Adrenal gland (tissue), 12 donors: ENCODE results near the gene SMIM29. TPM values are rescaled to one million over a fixed set of nuclear protein-coding genes. Genes with fewer than 3 reads are reported as not detected.

Experiments used
- DNase-seq, 7 donors: peaks; one replicate each; pipeline ENCODE4 v3.0.0-alpha.2; 2019 to 2020
- H3K27ac ChIP-seq, 5 donors: fragments of 200-600 bp; sonication (generic) in 4 of 5; 1 replicate in 3 of 5; 2 replicates in 2 of 5; pipeline versions ENCODE4 v1.5.1 to v1.8.0; 2016 to 2020; ENCODE audit warnings: mild to moderate bottlenecking in 1 of 5
- H3K27me3 ChIP-seq: fragments of 200-600 bp; 2 replicates; pipeline ENCODE4 v1.8.0; 2021
- H3K36me3 ChIP-seq, 2 donors: fragments of 200-600 bp; replicated peaks in 1 of 2; 1 replicate in 1 of 2; 2 replicates in 1 of 2; pipeline versions ENCODE4 v1.5.1 to v1.8.0; 2018 to 2022
- H3K4me1 ChIP-seq, 2 donors: fragments of 200-600 bp; replicated peaks in 1 of 2; 1 replicate in 1 of 2; 2 replicates in 1 of 2; pipeline versions ENCODE4 v1.5.1 to v1.8.0; 2018 to 2021
- H3K4me3 ChIP-seq, 4 donors: fragments of 200-600 bp; sonication (generic) in 3 of 4; one replicate each; pipeline ENCODE4 v1.5.1; 2016 to 2018
- H3K9me3 ChIP-seq, 3 donors: fragments of 200-600 bp; sonication (generic) in 1 of 3; replicated peaks in 1 of 3; 1 replicate in 2 of 3; 2 replicates in 1 of 3; pipeline versions ENCODE4 v1.5.1 to v1.8.0; 2016 to 2021
- POLR2A ChIP-seq, 2 donors: fragments of 450-650 bp; IDR thresholded peaks; one replicate each; pipeline ENCODE4 v1.6.1; 2017; ENCODE audit warnings: antibody characterized with exemption in 2 of 2, mild to moderate bottlenecking in 2 of 2, moderate library complexity in 1 of 2
- WGBS, 4 donors: extraction: QIAGEN DNeasy Blood & Tissue Kit in 2 of 4; methylation state at CpG; one replicate each; pipeline versions ENCODE4 v1.1.5 to v1.1.7; 2013 to 2017; 5-methylcytosine and 5-hydroxymethylcytosine counted together
- intact Hi-C, 2 donors: fragments of 100-400 bp; cut with DNase I; formaldehyde crosslinking; loops; one replicate each; pipeline versions ENCODE4 v1.14.1 to v1.15.0; 2022 to 2023
- polyA plus RNA-seq, 3 donors: library from polyadenylated mRNA; stranded (reverse); fragments of 200-250 nt in 2 of 3; fragments of 350-450 nt in 1 of 3; fragmentation: Illumina TruSeq in 1 of 3; extraction: RNeasy Lipid Tissue Mini Kit (QIAGEN cat#74804) in 1 of 3; gene quantifications; one replicate each; pipeline ENCODE4 v1.2.3, GENCODE V29; 2013 to 2014
- total RNA-seq, 9 donors: library from RNA; depleted of rRNA in 4 of 9; stranded (reverse); fragments of >200 nt in 4 of 9; fragments of 120-200 nt in 1 of 9; fragmentation: NEBNext Ultra II Directional in 1 of 9; extraction: Animal tissue kit (Norgen Biotek cat#: 25700) in 1 of 9; gene quantifications; one replicate each; pipeline versions ENCODE4 v1.1.0 to v1.2.4, GENCODE V29; 2013 to 2023
- TF ChIP-seq, protein P1 (sequence below), 6 experiments: fragments of 450-650 bp in 4 of 6; fragments of 200-600 bp in 2 of 6; sonication (generic) in 1 of 6; IDR thresholded peaks; 1 replicate in 5 of 6; 2 replicates in 1 of 6; pipeline versions ENCODE4 v1.5.1 to v1.8.0; 2016 to 2021; ENCODE audit warnings: antibody characterized with exemption in 6 of 6, mild to moderate bottlenecking in 2 of 6, moderate library complexity in 1 of 6
- donor health status: healthy with polysubstance abuse.
- donor health status: Bipolar disorder and iron deficiency.
- donor health status: DM: yes; HTN: yes; CAD: no.
- donor health status: DM: no; HTN: no; CAD: no.
- donor health status: DM: no; HTN: no; CAD: no.
- donor health status: DM: yes; HTN: yes; CAD: no.

The SMIM29 gene
- total and polyA plus RNA-seq, 12 donors: 9.7 to 122 (median 33.2) TPM

DNA sequence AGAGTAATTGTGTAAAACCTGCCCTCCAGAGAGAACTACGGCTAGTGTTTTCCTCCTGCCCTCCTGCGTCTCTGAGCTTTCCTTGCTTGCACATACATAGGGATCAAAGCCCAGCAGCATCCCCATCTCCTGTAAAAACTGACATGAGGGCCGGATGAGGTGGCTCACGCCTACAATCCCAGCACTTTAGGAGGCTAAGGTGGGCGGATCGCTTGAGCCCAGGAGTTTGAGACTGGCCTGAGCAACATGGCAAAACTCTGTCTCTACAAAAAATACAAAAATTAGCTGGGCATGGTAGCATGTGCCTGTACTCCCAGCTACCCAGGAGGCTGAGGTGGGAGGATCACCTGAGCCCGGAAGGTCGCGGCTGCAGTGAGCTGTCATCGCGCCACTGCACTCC lies 40.3 kb upstream of the SMIM29 start:
- peaks cover 0 to 20% of the 10 kb centered on the region in 2 donors for H3K36me3 ChIP-seq
- no peaks in the 10 kb centered on the region for H3K27me3 ChIP-seq
- intact Hi-C loops: no loop called here
- DNase-seq: no peak
- peak overlapping the region in 2 of 5 donors; percentile 5 to 47 for H3K27ac ChIP-seq
- 92 to 98% (median 96%) methylated on average over 11 of the region's 11 CpGs for WGBS, 4 donors
- TF ChIP-seq POLR2A (IDR thresholded peaks at IDR 0.05): no peak
- TF ChIP-seq, protein P1, sequence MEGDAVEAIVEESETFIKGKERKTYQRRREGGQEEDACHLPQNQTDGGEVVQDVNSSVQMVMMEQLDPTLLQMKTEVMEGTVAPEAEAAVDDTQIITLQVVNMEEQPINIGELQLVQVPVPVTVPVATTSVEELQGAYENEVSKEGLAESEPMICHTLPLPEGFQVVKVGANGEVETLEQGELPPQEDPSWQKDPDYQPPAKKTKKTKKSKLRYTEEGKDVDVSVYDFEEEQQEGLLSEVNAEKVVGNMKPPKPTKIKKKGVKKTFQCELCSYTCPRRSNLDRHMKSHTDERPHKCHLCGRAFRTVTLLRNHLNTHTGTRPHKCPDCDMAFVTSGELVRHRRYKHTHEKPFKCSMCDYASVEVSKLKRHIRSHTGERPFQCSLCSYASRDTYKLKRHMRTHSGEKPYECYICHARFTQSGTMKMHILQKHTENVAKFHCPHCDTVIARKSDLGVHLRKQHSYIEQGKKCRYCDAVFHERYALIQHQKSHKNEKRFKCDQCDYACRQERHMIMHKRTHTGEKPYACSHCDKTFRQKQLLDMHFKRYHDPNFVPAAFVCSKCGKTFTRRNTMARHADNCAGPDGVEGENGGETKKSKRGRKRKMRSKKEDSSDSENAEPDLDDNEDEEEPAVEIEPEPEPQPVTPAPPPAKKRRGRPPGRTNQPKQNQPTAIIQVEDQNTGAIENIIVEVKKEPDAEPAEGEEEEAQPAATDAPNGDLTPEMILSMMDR (IDR thresholded peaks at IDR 0.05): no peak
- H3K4me1 ChIP-seq: peaks cover 6 to 32% of the 10 kb centered on the region in 2 donors
- no peaks in the 10 kb centered on the region for H3K9me3 ChIP-seq
- H3K4me3 ChIP-seq: no peak overlapping the region

DNA sequence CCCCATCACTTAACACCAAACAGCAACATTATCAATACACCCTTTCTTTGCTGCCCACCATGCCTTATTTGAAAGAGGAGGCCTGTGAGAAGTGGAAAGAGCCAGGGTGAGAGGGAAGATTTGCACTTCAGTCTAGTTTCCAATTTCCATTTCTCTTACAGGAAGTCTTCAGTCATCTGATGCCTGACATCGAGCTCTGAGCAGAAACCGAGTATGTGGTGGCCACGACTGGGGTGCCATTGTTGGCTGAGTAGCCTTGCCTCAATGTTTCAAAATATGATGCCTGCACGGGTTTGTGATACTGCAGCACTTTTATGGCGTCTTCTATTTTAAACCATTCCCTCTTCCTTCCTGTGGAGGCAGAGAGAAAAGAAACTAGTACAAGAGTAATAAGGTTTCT lies 39.8 kb upstream of the SMIM29 start:
- H3K36me3 ChIP-seq: peaks cover 0 to 19% of the 10 kb centered on the region in 2 donors

DNA sequence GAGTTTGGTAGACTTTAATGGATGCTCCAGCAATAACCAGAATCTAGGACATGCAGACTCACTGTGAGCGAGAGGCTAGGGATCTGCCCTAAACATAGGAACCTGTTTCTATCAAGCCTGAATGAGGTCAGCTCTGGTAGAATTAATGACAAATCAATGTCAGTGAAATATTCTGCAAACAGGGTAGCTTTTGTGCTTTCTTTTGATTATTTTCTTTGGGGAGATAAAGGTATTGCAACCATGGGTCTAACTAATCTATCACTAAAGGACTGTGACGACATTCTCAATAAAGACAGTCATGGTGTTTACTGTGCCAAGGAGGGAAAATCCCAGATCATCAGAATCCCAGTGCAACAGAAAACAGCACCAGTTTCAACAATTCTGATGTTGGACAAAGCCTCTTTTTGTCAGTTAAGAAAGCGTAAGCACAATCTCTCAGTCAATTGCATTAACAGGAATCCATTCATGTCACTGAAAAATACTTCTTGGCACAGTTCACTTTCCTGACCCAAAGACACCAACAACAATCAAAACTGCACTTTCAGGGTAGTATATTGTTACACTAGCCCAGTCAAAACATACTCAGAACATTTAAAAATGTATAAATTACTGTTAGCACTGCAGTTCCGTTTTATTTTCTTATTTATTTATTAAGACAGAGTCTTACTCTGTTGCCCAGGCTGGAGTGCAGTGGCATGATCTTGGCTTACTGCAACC lies 36.8 kb upstream of the SMIM29 start:
- TF ChIP-seq POLR2A (IDR thresholded peaks at IDR 0.05): no peak
- TF ChIP-seq, protein P1 (IDR thresholded peaks at IDR 0.05): no peak
- H3K4me1 ChIP-seq: peaks cover 6 to 33% of the 10 kb centered on the region in 2 donors
- peak overlapping the region in 3 of 5 donors; percentile 4 to 84 (median 48) for H3K27ac ChIP-seq
- H3K36me3 ChIP-seq: no peaks in the 10 kb centered on the region
- no peaks in the 10 kb centered on the region for H3K27me3 ChIP-seq
- 69 to 75% (median 73%) methylated on average over 4 of the region's 4 CpGs for WGBS, 4 donors
- H3K9me3 ChIP-seq: no peaks in the 10 kb centered on the region
- no peak overlapping the region for H3K4me3 ChIP-seq
- intact Hi-C loops: no loop called here
- DNase-seq: no peak

More for the DNA sequence above, 39.8 kb upstream of the SMIM29 start:
- H3K27me3 ChIP-seq: no peaks in the 10 kb centered on the region
- WGBS, 4 donors: 44 to 60% (median 49%) methylated on average over 5 of the region's 5 CpGs
- peaks cover 6 to 33% of the 10 kb centered on the region in 2 donors for H3K4me1 ChIP-seq
- intact Hi-C loops: no loop called here
- H3K27ac ChIP-seq: peak overlapping the region in 2 of 5 donors; percentile 5 to 48
- no peaks in the 10 kb centered on the region for H3K9me3 ChIP-seq
- TF ChIP-seq, protein P1 (IDR thresholded peaks at IDR 0.05): no peak
- TF ChIP-seq POLR2A (IDR thresholded peaks at IDR 0.05): no peak
- peak in 1 of 7 donors; percentile 21 for DNase-seq
- H3K4me3 ChIP-seq: no peak overlapping the region

DNA sequence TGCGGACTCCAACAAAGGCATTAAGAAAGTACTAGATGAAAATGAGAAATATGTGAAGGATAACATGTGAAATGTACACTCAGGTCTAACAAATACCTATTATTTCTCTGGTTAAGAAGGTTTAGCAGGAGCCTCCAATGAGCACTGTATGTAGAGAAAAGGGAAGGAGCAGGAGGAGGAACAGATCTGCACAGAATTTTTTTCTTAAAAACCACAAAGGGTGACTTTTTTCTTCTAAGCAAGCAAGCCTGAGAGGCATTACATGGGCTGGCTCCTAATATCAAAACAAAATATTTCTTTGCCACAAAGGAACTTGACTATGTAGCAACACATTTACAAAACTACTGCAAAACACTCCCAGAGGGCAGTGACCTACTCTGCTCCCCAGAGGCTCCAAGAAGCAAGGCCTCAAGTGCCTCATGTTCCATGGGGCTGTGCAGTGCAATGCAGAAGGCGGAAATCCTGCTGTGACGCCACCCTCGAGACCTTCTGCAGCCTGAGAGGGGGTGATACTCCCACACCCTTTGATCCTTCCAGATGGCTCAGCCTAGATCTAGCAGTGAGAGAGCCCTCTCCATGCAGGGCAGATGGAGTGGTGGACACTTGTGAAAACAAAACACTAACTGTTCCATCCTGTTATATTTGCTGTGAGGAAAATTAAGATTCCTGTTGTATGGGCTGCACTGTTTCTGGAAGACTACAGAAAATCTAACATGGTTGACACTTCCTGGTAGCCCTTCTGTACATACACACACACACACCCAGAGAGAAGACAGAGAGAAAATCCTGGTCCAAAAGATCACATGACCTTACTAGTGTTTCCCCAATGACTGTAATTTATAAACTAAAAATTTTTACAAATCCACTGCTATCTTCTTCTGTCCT lies 36.0 kb upstream of the SMIM29 start:
- 46 to 76% (median 72%) methylated on average over 1 to 4 of the region's 4 CpGs for WGBS, 4 donors
- Histone ChIP-seq H3K27ac (peak overlapping the region in 3 of 5 donors; percentile 4 to 84 (median 48)), H3K27me3 (no peaks in the 10 kb centered on the region), H3K4me1 (peaks cover 6 to 33% of the 10 kb centered on the region in 2 donors), H3K36me3 (no peaks in the 10 kb centered on the region), H3K9me3 (no peaks in the 10 kb centered on the region), H3K4me3 (no peak overlapping the region)
- TF ChIP-seq, protein P1 (IDR thresholded peaks at IDR 0.05): no peak
- no peak for TF ChIP-seq POLR2A (IDR thresholded peaks at IDR 0.05)
- intact Hi-C loops: no loop called here
- DNase-seq: peak; percentile 38 to 83 (median 69)
